ENCODE data around the gene SPI1. TPM values are rescaled to one million over a fixed set of nuclear protein-coding genes. Genes with fewer than 3 reads are reported as not detected.

The SPI1 gene
- total RNA-seq, 1 experiment from 2014 or later = not detected

GRCh38 chr11:47305734-47306483, 72.4 kb downstream of the SPI1 start:
- POLR2A ChIA-PET = no interaction called here

More at GRCh38 chr11:47305734-47306483, 72.4 kb downstream of the SPI1 start:
- intact Hi-C loops (cut with micrococcal nuclease; ENCODE audit: unreplicated experiment) = no loop called here
- BruUV-seq (replicated peaks) = no TSS peak
- H3K9me3 Mint-ChIP-seq (ENCODE audit: unreplicated experiment) = peaks cover 20% of the 10 kb centered on the region
- Histone ChIP-seq H3K9me3 (no peaks in the 10 kb centered on the region), H3K27me3 (replicated peaks; ENCODE audit: control insufficient read depth, insufficient read depth, low read length) (no peaks in the 10 kb centered on the region), H3K36me3 (ENCODE audit: control insufficient read depth, insufficient read depth, low read length) (peaks cover 5% of the 10 kb centered on the region), H3K4me1 (no peaks in the 10 kb centered on the region), H3K4me3 (ENCODE audit: low read depth, low read length) (no peak overlapping the region)
- no peak for DNase-seq
- H3K27me3 Mint-ChIP-seq (ENCODE audit: insufficient read depth, unreplicated experiment) = no peaks in the 10 kb centered on the region
- TF ChIP-seq CTCF (IDR thresholded peaks at IDR 0.05; ENCODE audit: insufficient read depth in 1 of 2, low read depth in 1 of 2, low read length in 1 of 2, severe bottlenecking in 1 of 2, unreplicated experiment in 1 of 2) = no peak
- no peak overlapping the region for H3K4me3 Mint-ChIP-seq (ENCODE audit: unreplicated experiment)
- CTCF ChIA-PET = interaction anchor here (1.8 kb wide), 1 partner anchor 49 kb away, joined by 6 read pairs; no protein-coding TSS in a partner anchor
- peaks cover 73% of the 10 kb centered on the region for H3K36me3 Mint-ChIP-seq (ENCODE audit: insufficient read depth, unreplicated experiment)
- no peak overlapping the region for H3K27ac Mint-ChIP-seq (ENCODE audit: unreplicated experiment)
- H3K4me1 Mint-ChIP-seq (ENCODE audit: low read depth, unreplicated experiment) = no peaks in the 10 kb centered on the region

Small RNA genes within 50 kb of the gene (microRNA-seq; reads per million reads assigned to microRNA genes)
- gene MIR4487 = not detected

Other genes with a start within 250 kb of the SPI1 start
- gene ARFGAP2, start 201.7 kb downstream of the SPI1 start, total RNA-seq (2022) = 99.9 and 100.0 TPM in 2 replicates
- 72.8 and 76.7 TPM in 2 replicates for gene PACSIN3, start 192.1 kb downstream of the SPI1 start, total RNA-seq (2022)
- 42.2 and 43.7 TPM in 2 replicates for gene DDB2, start 163.6 kb downstream of the SPI1 start, total RNA-seq (2022)
- gene ACP2, start 129.7 kb downstream of the SPI1 start, total RNA-seq (2022) = 44.7 and 48.2 TPM in 2 replicates
- gene NR1H3, start 120.6 kb downstream of the SPI1 start, total RNA-seq (2022) = 40.8 and 44.8 TPM in 2 replicates
- gene MADD, start 108.4 kb downstream of the SPI1 start, total RNA-seq (2022) = 63.8 and 65.9 TPM in 2 replicates
- gene MYBPC3, start 25.8 kb downstream of the SPI1 start, total RNA-seq (2022) = not detected in 2 replicates
- gene SLC39A13, start 30.0 kb upstream of the SPI1 start, total RNA-seq (2022) = 27.1 and 30.8 TPM in 2 replicates
- 191 and 196 TPM in 2 replicates for gene PSMC3, start 47.9 kb upstream of the SPI1 start, total RNA-seq (2022)
- 0.93 and 2.0 TPM in 2 replicates for gene RAPSN, start 70.6 kb upstream of the SPI1 start, total RNA-seq (2022)
- gene CELF1, start 174.6 kb upstream of the SPI1 start, total RNA-seq (2022) = 146 and 152 TPM in 2 replicates
- gene PTPMT1, start 187.1 kb upstream of the SPI1 start, total RNA-seq (2022) = 100 and 108 TPM in 2 replicates
- 11.9 and 12.5 TPM in 2 replicates for gene KBTBD4, start 200.4 kb upstream of the SPI1 start, total RNA-seq (2022)
- 183 and 185 TPM in 2 replicates for gene NDUFS3, start 200.5 kb upstream of the SPI1 start, total RNA-seq (2022)
- not detected in 2 replicates for gene FAM180B, start 208.1 kb upstream of the SPI1 start, total RNA-seq (2022)
- gene C1QTNF4, start 215.9 kb upstream of the SPI1 start, total RNA-seq (2022) = 0.63 and 0.75 TPM in 2 replicates

All from Caco-2 (cell line).